Measurements from ENCODE around the gene PLEKHD1. TPM values are rescaled to one million over a fixed set of nuclear protein-coding genes. Genes with fewer than 3 reads are reported as not detected.

The PLEKHD1 gene
- total and polyA plus RNA-seq, 2 of the 8 experiments (the other 6 are each of a cell fraction or from before 2014, with no cell fraction given), result 0.24 to 0.48 TPM

GRCh38 chr14:69464379-69464778 is 20.1 kb upstream of the PLEKHD1 start:
- Histone ChIP-seq H3K79me2 (ENCODE audit: control insufficient read depth in 1 of 2, insufficient read depth in 2 of 2, low read length in 2 of 2) (no peaks in the 10 kb centered on the region), H2BK120ac (replicated peaks; ENCODE audit: low read depth, low read length) (no peak overlapping the region), H4K5ac (ENCODE audit: insufficient read length, low read depth, low read length) (no peak overlapping the region), H3K4me3 (ENCODE audit: extremely low read depth in 1 of 4, insufficient read depth in 2 of 4, low read depth in 3 of 4, low read length in 4 of 4) (no peak overlapping the region), H3K4me1 (replicated peaks in 1 of 4; ENCODE audit: control insufficient read depth in 3 of 4, insufficient read depth in 4 of 4, low read length in 3 of 4) (no peaks in the 10 kb centered on the region), H3K9ac (replicated peaks in 1 of 4; ENCODE audit: extremely low read depth in 1 of 4, low read depth in 3 of 4, low read length in 3 of 4) (no peak overlapping the region), H3K27ac (ENCODE audit: low read depth, low read length) (no peak overlapping the region), H3K4me2 (ENCODE audit: insufficient read depth in 1 of 2, low read depth in 2 of 2, low read length in 2 of 2) (no peak overlapping the region), H2AK5ac (ENCODE audit: low read depth, low read length) (no peak overlapping the region), H3K23me2 (ENCODE audit: low read depth, low read length) (no peaks in the 10 kb centered on the region), H4K91ac (replicated peaks; ENCODE audit: insufficient read length, low read length) (no peak overlapping the region), H2AFZ (ENCODE audit: low read length) (no peak overlapping the region), H3K9me3 (ENCODE audit: insufficient read depth in 2 of 2, low read depth in 1 of 2, low read length in 1 of 2) (no peaks in the 10 kb centered on the region), H4K20me1 (replicated peaks in 1 of 2; ENCODE audit: control insufficient read depth in 1 of 2, insufficient read depth in 2 of 2, low read length in 2 of 2) (no peaks in the 10 kb centered on the region), H2BK20ac (ENCODE audit: low read length) (no peak overlapping the region), H2BK5ac (ENCODE audit: low read depth, low read length) (no peak overlapping the region), H3K27me3 (replicated peaks in 1 of 4; ENCODE audit: control insufficient read depth in 3 of 4, extremely low read depth in 1 of 4, insufficient read depth in 3 of 4, low read length in 3 of 4) (no peaks in the 10 kb centered on the region), H2BK15ac (ENCODE audit: low read length) (no peak overlapping the region), H3K36me3 (ENCODE audit: control insufficient read depth in 2 of 4, insufficient read depth in 4 of 4, low read length in 3 of 4) (no peaks in the 10 kb centered on the region), H3K79me1 (ENCODE audit: low read depth, low read length) (no peaks in the 10 kb centered on the region), H3K4ac (replicated peaks; ENCODE audit: insufficient read length, low read depth, low read length) (no peak overlapping the region), H4K8ac (ENCODE audit: extremely low read depth, insufficient read depth, low read length) (no peak overlapping the region), H3K56ac (replicated peaks; ENCODE audit: insufficient read length, low read depth, low read length) (no peak overlapping the region), H3K14ac (ENCODE audit: insufficient read length) (no peak overlapping the region), H3K18ac (ENCODE audit: extremely low read depth, low read length) (no peak overlapping the region), H2BK12ac (ENCODE audit: low read depth, low read length) (no peak overlapping the region), H3K23ac (ENCODE audit: insufficient read length) (no peak overlapping the region)
- FAIRE-seq, result no peak
- CTCF ChIA-PET (ENCODE audit: partially characterized antibody), result interaction anchor here (1.0 to 3.3 kb wide), 6 partner anchors 10 to 107 kb away, joined by 3 to 24 read pairs (median 4); no protein-coding TSS in a partner anchor
- no peak for DNase-seq (ENCODE audit: low read depth in 1 of 2, low spot score in 2 of 2)
- POLR2A ChIA-PET (ENCODE audit: partially characterized antibody), result interaction anchor here (1.0 kb wide), 1 partner anchor 66 kb away, joined by 4 read pairs; the partner anchor contains the start of genes ERH and SLC39A9
- TF ChIP-seq CHD1 (IDR thresholded peaks at IDR 0.05; ENCODE audit: low read depth, low read length), result no peak
- TF ChIP-seq ZNF274 (IDR thresholded peaks at IDR 0.05; ENCODE audit: borderline replicate concordance, extremely low read depth, low read length), result no peak
- TF ChIP-seq RAD21 (IDR thresholded peaks at IDR 0.05 in 1 of 2, conservative IDR thresholded peaks at IDR 0.05 in 1 of 2; ENCODE audit: low read depth in 2 of 2, low read length in 2 of 2), result no peak
- TF ChIP-seq SUZ12 (IDR thresholded peaks at IDR 0.05; ENCODE audit: low read length), result no peak
- no peak for TF ChIP-seq KDM5A (IDR thresholded peaks at IDR 0.05; ENCODE audit: low read length)
- TF ChIP-seq POLR2A (IDR thresholded peaks at IDR 0.05; ENCODE audit: control extremely low read depth in 1 of 2, low read depth in 2 of 2, low read length in 2 of 2), result no peak
- TF ChIP-seq GTF2F1 (IDR thresholded peaks at IDR 0.05; ENCODE audit: borderline replicate concordance, low read depth, low read length), result no peak
- TF ChIP-seq RNF2 (IDR thresholded peaks at IDR 0.05; ENCODE audit: borderline replicate concordance, low read depth, low read length, missing control alignments, poor library complexity, severe bottlenecking), result no peak
- no peak for TF ChIP-seq E2F6 (IDR thresholded peaks at IDR 0.05)
- TF ChIP-seq CHD2 (IDR thresholded peaks at IDR 0.05; ENCODE audit: low read length), result no peak
- no peak for TF ChIP-seq RXRA (IDR thresholded peaks at IDR 0.05; ENCODE audit: insufficient read depth, low read depth, low read length)
- TF ChIP-seq BCL11A (IDR thresholded peaks at IDR 0.05; ENCODE audit: low read depth in 2 of 2, low read length in 2 of 2), result no peak
- TF ChIP-seq CBX8 (IDR thresholded peaks at IDR 0.05; ENCODE audit: borderline replicate concordance, low read depth, low read length), result no peak
